Measurements from ENCODE around the gene RAD51B.
"Not testable (repeated sequence)": the region's sequence is repeated elsewhere in the genome, so short reads cannot be mapped to it uniquely, and the experiment has no call there.

RAD51B gene

DNA sequence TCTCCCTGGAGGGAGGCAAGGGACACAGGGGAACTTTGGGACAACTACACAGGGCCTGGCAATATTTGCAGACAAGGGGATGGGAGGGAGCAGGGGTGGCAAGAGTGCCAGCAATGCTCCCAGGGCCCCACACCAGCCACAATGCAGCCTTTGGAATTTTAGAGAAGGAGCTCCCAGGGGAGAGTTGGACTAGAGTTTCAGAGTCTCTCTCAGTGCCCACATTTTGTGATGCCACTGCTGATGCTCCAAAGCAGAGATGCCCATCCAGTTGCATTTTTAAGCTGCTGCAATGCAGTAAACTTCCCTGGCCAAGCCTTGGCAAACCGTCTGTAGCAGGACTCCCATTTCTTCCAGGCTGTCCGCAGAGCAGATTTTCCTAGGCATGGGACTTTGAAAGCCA, 874.3 kb downstream of the RAD51B start:
- in situ Hi-C loops (cut with HindIII; ENCODE audit: low sequenced_read_pairs): no loop called here
- H3K4me3 ChIP-seq (ENCODE audit: low read depth, low read length): no peak overlapping the region
- TF ChIP-seq, protein P1, sequence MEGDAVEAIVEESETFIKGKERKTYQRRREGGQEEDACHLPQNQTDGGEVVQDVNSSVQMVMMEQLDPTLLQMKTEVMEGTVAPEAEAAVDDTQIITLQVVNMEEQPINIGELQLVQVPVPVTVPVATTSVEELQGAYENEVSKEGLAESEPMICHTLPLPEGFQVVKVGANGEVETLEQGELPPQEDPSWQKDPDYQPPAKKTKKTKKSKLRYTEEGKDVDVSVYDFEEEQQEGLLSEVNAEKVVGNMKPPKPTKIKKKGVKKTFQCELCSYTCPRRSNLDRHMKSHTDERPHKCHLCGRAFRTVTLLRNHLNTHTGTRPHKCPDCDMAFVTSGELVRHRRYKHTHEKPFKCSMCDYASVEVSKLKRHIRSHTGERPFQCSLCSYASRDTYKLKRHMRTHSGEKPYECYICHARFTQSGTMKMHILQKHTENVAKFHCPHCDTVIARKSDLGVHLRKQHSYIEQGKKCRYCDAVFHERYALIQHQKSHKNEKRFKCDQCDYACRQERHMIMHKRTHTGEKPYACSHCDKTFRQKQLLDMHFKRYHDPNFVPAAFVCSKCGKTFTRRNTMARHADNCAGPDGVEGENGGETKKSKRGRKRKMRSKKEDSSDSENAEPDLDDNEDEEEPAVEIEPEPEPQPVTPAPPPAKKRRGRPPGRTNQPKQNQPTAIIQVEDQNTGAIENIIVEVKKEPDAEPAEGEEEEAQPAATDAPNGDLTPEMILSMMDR (IDR thresholded peaks at IDR 0.05; ENCODE audit: low read depth, low read length): no peak
- no peak for DNase-seq (ENCODE audit: low read depth, low spot score)

DNA sequence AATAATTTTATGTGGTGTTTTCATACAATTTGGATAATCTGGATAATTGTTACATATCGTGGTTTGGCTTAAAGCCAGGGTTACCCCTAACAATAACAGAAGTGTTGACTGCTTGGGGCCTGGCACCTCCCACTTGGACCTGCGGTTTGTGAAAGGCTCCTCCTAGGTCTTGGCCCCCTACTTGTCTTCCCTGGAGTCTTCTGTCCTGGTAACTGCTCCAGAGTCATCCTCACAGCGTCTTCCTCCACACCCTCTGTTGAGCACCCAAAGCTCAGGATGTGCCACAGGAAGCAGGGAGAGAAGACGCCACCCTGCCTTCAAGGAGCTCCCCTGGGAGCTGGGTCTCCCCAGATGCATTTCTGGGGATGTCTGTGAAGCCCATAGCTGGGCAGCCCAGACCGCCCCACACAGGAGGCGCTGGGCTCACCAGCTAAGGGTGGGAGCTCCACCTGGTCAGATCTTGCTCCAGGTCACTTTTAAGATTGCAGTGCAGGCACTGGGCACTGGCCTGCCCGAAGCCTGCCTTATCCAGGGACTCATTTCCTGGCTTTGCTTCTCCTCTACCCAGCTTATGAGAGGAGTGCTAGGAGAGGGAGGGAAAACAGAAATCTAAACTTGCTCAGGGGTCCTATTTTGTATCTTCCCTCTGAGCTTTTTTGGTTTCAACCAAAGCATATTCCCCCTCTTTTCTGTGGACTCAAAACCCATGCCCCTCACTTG, 875.1 kb downstream of the RAD51B start:
- DNase-seq (ENCODE audit: low read depth, low spot score): peak; percentile 62
- no peak overlapping the region for H3K4me3 ChIP-seq (ENCODE audit: low read depth, low read length)
- in situ Hi-C loops (cut with HindIII; ENCODE audit: low sequenced_read_pairs): no loop called here
- TF ChIP-seq, protein P1 (IDR thresholded peaks at IDR 0.05; ENCODE audit: low read depth, low read length): no peak

DNA sequence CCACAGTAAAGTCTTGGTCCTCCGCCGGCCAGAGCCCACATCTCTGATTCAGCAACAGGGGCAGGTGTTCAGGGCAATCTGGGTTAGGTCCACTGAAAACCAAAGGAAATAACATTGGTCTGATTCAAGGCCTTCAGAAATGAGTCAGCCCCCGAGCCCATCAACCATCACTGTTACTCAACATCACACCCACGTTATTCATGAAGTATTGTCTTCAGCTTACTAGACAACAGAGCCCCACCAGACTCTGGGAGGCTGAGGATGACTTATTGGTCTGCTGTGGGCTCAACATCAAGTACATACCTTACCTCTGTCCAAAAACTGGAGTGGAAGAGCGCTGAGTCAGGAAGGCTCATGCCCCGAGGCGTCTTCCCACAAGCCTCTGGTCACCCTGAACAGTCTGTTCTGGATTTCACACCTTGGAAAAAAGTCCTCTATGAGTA, 875.8 kb downstream of the RAD51B start:
- TF ChIP-seq, protein P1 (IDR thresholded peaks at IDR 0.05; ENCODE audit: low read depth, low read length): no peak
- DNase-seq (ENCODE audit: low read depth, low spot score): peak; percentile 99
- no peak overlapping the region for H3K4me3 ChIP-seq (ENCODE audit: low read depth, low read length)
- in situ Hi-C loops (cut with HindIII; ENCODE audit: low sequenced_read_pairs): no loop called here

DNA sequence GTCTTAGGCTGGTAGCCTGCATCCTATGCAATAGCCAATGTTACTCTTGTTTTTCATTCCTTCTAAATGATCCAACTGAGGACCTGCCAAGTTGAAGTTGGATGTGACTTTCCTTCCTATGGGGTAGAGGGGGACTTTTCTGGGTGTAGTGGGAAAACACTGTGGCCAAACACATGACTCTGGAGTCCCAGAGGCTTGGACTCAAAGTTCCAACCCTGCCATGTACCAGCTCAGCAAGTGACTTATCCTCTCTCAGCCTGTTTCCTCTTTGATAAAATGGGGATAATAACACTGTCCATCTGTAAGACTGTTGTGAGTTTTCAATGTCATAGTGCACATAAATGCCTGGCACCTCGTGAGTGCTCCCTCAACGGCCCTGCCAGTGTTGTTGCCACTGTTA, 876.3 kb downstream of the RAD51B start:
- in situ Hi-C loops (cut with HindIII; ENCODE audit: low sequenced_read_pairs): no loop called here
- DNase-seq (ENCODE audit: low read depth, low spot score): no peak
- TF ChIP-seq, protein P1 (IDR thresholded peaks at IDR 0.05; ENCODE audit: low read depth, low read length): no peak
- no peak overlapping the region for H3K4me3 ChIP-seq (ENCODE audit: low read depth, low read length)

DNA sequence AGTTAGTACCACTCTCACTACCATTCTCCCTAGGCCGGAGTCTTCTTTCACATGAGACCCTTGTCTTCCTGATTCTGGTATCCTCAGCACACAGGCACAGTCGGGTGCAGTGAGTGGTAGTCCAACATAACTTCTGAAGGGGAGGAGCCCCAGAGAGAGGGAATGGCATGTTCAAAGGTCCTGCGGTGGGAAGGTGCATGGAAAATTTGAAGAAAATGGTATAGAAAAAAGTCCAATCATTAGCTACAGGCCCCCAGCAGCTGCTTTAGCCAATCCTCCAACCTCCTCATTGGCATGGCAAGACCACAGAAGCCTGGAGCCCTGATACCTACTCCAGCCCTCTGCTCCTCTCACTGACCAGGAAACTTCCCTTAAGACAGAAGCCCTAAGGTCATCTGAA, 876.7 kb downstream of the RAD51B start:
- TF ChIP-seq, protein P1 (IDR thresholded peaks at IDR 0.05; ENCODE audit: low read depth, low read length): no peak
- in situ Hi-C loops (cut with HindIII; ENCODE audit: low sequenced_read_pairs): no loop called here
- no peak for DNase-seq (ENCODE audit: low read depth, low spot score)
- no peak overlapping the region for H3K4me3 ChIP-seq (ENCODE audit: low read depth, low read length)

DNA sequence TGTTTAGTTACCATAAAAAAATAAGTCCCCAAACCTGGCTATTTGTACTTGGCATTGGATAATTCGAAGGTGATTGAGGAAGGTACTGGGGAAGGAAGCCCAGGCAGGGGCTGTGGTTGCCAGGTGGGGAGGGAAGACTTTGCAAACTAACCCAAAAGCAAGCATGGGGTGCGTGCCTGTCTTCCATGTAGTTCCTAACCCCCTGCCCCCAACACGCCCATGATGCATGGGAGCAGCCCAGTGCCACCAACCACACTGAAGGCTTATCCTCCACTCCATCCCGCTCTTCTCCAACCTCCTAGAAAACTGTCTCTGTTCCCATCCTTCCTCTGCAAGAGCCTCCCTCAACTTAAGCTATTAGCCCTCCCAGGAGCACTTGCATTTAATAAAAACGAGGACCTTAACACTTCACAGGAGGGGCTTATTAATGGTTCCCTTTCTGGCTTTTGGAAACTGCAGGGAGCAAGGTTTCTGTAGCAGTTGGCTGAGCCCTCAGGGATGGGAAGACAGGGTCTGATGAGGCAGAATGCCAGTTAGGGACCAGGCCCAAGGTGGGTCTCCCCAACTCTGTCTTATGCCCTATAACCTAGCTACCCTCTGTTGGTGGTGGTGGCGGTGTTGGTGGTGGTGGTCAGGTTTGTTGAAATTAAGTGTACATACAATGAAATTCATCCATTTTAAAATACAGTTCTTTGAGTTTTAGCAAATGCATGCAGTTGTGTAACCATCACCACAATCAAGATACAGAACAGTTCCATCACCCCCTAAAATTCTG, 877.3 kb downstream of the RAD51B start:
- in situ Hi-C loops (cut with HindIII; ENCODE audit: low sequenced_read_pairs): no loop called here
- no peak for DNase-seq (ENCODE audit: low read depth, low spot score)
- H3K4me3 ChIP-seq (ENCODE audit: low read depth, low read length): no peak overlapping the region

DNA sequence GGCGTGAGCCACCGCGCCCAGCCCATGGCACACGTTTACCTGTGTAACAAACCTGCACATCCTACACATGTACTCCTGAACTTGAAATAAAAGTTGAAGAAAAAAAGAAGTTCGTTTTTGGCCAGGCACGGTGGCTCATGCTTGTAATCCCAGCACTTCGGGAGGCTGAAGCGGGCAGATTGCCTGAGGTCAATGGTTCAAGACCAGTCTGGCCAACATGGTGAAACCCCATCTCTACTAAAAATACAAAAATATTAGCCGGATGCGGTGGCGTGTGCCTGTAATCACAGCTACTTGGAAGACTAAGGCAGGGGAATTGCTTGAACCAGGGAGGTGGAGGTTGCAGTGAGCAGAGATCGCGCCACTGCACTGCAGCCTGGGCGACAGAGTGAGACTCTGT, 879.2 kb downstream of the RAD51B start:
- in situ Hi-C loops (cut with HindIII; ENCODE audit: low sequenced_read_pairs); H3K4me3 ChIP-seq (ENCODE audit: low read depth, low read length): not testable (repeated sequence)

More for the DNA sequence above, 877.3 kb downstream of the RAD51B start:
- TF ChIP-seq, protein P1 (IDR thresholded peaks at IDR 0.05; ENCODE audit: low read depth, low read length): no peak

More for the DNA sequence above, 879.2 kb downstream of the RAD51B start:
- DNase-seq (ENCODE audit: low read depth, low spot score): not testable (repeated sequence)
